ENCODE data around the gene AOC3.
"Not testable (repeated sequence)": the region's sequence is repeated elsewhere in the genome, so short reads cannot be mapped to it uniquely, and the experiment has no call there.

The AOC3 gene

DNA sequence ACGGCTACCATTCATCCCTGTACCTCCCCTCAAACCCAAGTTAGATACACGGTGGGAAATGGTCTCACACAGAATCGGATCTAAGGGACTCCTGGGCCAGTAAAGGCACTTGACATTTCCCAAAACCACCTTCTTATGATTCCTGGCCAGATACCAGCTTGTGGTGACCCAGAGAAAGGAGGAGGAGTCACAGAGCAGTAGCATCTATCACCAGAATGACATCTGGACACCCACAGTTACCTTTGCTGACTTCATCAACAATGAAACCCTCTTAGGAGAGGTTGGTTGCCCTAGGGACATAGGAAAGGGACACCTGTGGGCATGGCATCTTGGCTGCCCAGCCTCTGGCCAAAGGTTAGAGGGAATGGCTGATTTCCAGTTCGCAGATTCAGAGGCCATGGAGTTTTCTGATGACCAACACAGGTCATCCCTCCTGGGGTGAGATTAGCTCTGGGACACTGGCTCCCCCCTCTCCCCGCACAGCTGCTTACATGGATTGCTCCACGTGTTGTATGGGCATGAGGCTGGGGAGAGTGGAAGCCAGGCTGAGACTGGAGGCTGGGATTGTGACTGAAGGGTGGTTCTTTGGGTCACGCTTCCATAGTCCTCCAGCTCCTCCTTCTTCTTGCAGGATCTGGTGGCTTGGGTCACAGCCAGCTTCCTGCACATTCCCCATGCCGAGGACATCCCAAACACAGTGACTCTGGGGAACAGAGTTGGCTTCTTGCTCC is 1.4 kb upstream of the AOC3 start:
- peaks cover 9 to 16% (median 13%) of the 10 kb centered on the region in 3 donors for H3K36me3 ChIP-seq
- DNase-seq = peak; percentile 49 to 85
- no peaks in the 10 kb centered on the region for H3K9me3 ChIP-seq
- no peaks in the 10 kb centered on the region for H3K27me3 ChIP-seq
- peak overlapping the region; percentile 90 to 96 for H3K27ac ChIP-seq
- TF ChIP-seq, protein P1, sequence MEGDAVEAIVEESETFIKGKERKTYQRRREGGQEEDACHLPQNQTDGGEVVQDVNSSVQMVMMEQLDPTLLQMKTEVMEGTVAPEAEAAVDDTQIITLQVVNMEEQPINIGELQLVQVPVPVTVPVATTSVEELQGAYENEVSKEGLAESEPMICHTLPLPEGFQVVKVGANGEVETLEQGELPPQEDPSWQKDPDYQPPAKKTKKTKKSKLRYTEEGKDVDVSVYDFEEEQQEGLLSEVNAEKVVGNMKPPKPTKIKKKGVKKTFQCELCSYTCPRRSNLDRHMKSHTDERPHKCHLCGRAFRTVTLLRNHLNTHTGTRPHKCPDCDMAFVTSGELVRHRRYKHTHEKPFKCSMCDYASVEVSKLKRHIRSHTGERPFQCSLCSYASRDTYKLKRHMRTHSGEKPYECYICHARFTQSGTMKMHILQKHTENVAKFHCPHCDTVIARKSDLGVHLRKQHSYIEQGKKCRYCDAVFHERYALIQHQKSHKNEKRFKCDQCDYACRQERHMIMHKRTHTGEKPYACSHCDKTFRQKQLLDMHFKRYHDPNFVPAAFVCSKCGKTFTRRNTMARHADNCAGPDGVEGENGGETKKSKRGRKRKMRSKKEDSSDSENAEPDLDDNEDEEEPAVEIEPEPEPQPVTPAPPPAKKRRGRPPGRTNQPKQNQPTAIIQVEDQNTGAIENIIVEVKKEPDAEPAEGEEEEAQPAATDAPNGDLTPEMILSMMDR (IDR thresholded peaks at IDR 0.05) = no peak
- H3K4me1 ChIP-seq = peaks cover 0 to 44% (median 18%) of the 10 kb centered on the region in 4 donors
- intact Hi-C loops (cut with DNase I; ENCODE audit: low total_unique reads) = no loop called here
- H3K4me3 ChIP-seq = peak overlapping the region; percentile 27 to 62

DNA sequence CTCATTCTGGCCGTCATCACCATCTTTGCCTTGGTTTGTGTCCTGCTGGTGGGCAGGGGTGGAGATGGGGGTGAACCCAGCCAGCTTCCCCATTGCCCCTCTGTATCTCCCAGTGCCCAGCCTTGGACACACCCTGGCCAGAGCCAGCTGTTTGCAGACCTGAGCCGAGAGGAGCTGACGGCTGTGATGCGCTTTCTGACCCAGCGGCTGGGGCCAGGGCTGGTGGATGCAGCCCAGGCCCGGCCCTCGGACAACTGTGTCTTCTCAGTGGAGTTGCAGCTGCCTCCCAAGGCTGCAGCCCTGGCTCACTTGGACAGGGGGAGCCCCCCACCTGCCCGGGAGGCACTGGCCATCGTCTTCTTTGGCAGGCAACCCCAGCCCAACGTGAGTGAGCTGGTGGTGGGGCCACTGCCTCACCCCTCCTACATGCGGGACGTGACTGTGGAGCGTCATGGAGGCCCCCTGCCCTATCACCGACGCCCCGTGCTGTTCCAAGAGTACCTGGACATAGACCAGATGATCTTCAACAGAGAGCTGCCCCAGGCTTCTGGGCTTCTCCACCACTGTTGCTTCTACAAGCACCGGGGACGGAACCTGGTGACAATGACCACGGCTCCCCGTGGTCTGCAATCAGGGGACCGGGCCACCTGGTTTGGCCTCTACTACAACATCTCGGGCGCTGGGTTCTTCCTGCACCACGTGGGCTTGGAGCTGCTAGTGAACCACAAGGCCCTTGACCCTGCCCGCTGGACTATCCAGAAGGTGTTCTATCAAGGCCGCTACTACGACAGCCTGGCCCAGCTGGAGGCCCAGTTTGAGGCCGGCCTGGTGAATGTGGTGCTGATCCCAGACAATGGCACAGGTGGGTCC is 607 bp downstream of the AOC3 start:
- Histone ChIP-seq H3K4me3 (peak overlapping the region; percentile 62 to 72), H3K27ac (peak overlapping the region; percentile 90 to 96)
- peak in 1 of 2 donors; percentile 69 for DNase-seq

DNA sequence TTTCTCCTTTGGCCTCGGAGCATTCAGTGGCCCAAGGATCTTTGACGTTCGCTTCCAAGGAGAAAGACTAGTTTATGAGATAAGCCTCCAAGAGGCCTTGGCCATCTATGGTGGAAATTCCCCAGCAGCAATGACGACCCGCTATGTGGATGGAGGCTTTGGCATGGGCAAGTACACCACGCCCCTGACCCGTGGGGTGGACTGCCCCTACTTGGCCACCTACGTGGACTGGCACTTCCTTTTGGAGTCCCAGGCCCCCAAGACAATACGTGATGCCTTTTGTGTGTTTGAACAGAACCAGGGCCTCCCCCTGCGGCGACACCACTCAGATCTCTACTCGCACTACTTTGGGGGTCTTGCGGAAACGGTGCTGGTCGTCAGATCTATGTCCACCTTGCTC is 1.4 kb downstream of the AOC3 start:
- TF ChIP-seq, protein P1 (IDR thresholded peaks at IDR 0.05) = no peak
- H3K36me3 ChIP-seq = peaks cover 10 to 20% (median 13%) of the 10 kb centered on the region in 3 donors
- H3K4me1 ChIP-seq = peaks cover 0 to 56% (median 25%) of the 10 kb centered on the region in 4 donors
- peak overlapping the region; percentile 62 to 72 for H3K4me3 ChIP-seq
- H3K9me3 ChIP-seq = no peaks in the 10 kb centered on the region
- peak overlapping the region; percentile 90 to 96 for H3K27ac ChIP-seq
- DNase-seq = peak; percentile 56 to 87
- intact Hi-C loops (cut with DNase I; ENCODE audit: low total_unique reads) = no loop called here
- H3K27me3 ChIP-seq = no peaks in the 10 kb centered on the region

More for the DNA sequence above, 607 bp downstream of the AOC3 start:
- H3K36me3 ChIP-seq = peaks cover 7 to 13% (median 8%) of the 10 kb centered on the region in 3 donors
- H3K4me1 ChIP-seq = peaks cover 0 to 55% (median 28%) of the 10 kb centered on the region in 4 donors
- H3K9me3 ChIP-seq; H3K27me3 ChIP-seq; intact Hi-C loops (cut with DNase I; ENCODE audit: low total_unique reads): not testable (repeated sequence)

GRCh38 chr17:42853004-42853403 is 2.0 kb downstream of the AOC3 start:
- H3K9me3 ChIP-seq = no peaks in the 10 kb centered on the region
- TF ChIP-seq, protein P1 (IDR thresholded peaks at IDR 0.05) = peak in 1 of 2 experiments; percentile 19
- DNase-seq = peak; percentile 69 to 92
- intact Hi-C loops (cut with DNase I; ENCODE audit: low total_unique reads) = no loop called here
- H3K36me3 ChIP-seq = peaks cover 12 to 22% (median 14%) of the 10 kb centered on the region in 3 donors
- H3K27me3 ChIP-seq = no peaks in the 10 kb centered on the region
- peak overlapping the region; percentile 62 to 72 for H3K4me3 ChIP-seq
- peaks cover 0 to 60% (median 25%) of the 10 kb centered on the region in 4 donors for H3K4me1 ChIP-seq
- peak overlapping the region; percentile 90 to 96 for H3K27ac ChIP-seq

DNA sequence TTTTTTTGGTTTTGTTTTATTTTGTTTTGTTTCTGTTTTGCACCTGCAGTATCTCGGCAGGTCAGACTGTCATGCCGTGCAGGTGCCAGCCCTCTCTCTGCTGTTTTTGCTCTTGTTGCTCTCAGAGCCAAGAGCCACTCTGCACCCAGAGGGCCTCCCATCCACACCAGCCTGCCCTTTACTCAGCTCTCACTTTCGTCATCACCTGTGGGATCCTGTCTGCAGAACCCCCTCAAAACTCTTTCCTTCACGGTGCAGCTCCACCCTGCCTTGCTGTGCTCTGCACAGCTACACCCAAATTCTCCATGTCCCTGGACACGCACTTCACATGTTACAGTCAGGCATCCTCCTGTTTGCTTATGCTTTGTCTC is 2.6 kb downstream of the AOC3 start:
- intact Hi-C loops (cut with DNase I; ENCODE audit: low total_unique reads) = no loop called here
- peak in 1 of 2 donors; percentile 55 for DNase-seq
- Histone ChIP-seq H3K27me3 (no peaks in the 10 kb centered on the region), H3K4me3 (peak overlapping the region; percentile 62 to 72), H3K4me1 (peaks cover 0 to 66% (median 25%) of the 10 kb centered on the region in 4 donors), H3K9me3 (no peaks in the 10 kb centered on the region), H3K27ac (peak overlapping the region; percentile 90 to 96), H3K36me3 (peaks cover 12 to 22% (median 14%) of the 10 kb centered on the region in 3 donors)
- TF ChIP-seq, protein P1 (IDR thresholded peaks at IDR 0.05) = no peak

Data from tibial artery (tissue), 4 donors.